RPMI7951 (cell line): ENCODE data around the gene SRSF8. TPM values are rescaled to one million over a fixed set of nuclear protein-coding genes. Genes with fewer than 3 reads are reported as not detected.
A peak's percentile ranks its signal among the peaks of the same experiment; 100 is the strongest.

ENCODE experiments used
- DNase-seq: peaks from one replicate; pipeline ENCODE4 v3.0.0-alpha.2; 2012; ENCODE audit warnings: low read depth
- total RNA-seq: library from RNA; depleted of rRNA; stranded (reverse); fragments of >200 nt; shearing (Covaris generic); gene quantifications from 2 replicates; pipeline ENCODE4 v1.2.3, GENCODE V29; 2014

Gene SRSF8
- total RNA-seq, 1 experiment from 2014 or later: 32.9 TPM

DNA sequence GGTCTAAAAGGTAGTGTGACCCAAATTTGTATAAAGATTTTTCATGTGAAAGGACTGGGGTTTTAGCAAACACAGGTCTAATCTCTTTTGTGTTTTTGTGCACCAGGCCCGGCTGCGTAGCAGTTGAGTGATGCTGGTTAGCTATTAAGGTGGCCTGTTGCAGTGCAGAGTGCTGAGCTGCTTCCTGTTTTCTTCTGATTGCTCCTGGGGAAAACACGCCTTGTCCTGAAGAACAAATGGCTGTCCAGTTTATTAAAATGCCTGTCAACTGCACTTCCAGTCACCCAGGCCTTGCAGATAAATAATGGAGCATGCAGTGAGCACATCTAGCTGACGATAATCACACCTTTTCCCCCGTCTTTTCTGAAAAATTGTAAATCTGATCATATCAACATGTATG, 1.8 kb downstream of the SRSF8 start:
- peak; percentile 94 for DNase-seq

GRCh38 chr11:95070471-95070870, 3.8 kb downstream of the SRSF8 start:
- DNase-seq: no peak

DNA sequence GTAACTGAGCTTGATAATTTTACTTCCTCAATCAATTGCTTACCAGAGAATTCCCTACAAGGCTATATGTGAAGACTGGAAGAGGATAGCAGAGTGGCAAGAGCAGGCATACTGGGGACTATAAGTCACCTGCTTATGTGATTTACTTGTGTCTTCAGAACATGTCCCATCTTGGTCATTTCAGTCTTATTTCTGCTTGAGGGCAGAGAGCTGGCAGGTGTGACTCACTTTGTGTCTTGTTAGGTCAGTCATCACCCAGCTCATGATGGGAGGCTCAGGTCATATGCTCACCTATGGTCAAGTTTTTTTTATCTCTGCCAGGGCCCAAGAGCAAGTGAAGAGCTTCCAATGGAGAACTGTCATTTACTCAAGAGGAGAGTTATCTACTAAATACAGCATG, 6.2 kb downstream of the SRSF8 start:
- no peak for DNase-seq

DNA sequence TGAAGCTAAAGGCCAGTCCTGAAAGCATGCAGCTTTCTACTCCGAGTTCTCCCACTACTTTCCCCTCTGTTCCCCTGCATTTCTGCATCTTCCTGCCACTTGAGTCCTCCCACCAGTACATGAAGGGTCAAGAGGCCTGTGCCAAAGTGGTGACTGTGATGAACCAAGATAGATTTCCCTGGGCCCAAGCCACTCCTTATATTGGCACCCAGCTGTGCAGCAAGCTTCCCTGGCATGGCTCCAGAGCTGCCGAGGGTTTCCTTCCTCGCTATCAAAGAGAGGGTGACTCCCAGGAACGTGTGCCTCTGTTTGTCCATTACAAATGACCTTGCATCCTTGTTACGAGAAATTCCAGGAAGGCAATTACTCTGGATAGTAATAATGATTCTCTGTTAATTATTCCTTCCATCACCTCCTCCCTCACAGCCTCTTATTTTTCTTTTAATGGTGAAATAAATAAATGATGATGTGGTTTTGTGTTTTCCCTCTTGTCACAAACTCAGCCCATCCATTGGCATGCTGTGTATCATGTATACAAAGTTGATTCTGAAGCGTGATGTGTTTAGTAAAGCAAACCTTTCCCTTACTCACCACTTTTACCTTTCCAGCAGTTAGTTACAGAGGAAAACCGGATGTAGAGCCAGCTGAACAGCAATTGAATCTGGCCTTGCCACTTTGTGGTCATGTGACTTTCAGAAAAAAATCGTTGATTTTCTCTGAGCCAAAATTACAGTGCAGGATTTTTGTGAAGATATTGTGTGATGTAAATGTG, 8.3 kb downstream of the SRSF8 start:
- peak; percentile 37 for DNase-seq

DNA sequence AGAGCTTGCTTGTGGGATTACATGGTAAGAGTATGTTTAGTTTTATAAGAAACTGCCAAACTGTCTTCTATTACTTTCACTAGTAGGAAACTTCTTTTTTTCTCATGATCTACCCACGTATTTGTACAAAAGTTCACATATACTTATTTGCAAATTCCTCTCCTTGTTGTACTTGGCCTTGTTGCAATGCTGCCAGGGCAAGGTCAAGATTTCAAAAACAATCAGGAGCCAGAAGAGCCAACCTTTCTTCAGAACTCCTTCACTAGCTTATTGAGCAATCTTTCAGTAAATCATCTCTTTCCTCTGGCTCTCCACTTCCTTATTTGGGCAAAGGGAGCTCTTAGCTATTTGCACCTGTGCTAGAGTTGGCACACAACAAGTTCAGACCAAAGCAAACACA, 9.7 kb downstream of the SRSF8 start:
- DNase-seq: no peak

DNA sequence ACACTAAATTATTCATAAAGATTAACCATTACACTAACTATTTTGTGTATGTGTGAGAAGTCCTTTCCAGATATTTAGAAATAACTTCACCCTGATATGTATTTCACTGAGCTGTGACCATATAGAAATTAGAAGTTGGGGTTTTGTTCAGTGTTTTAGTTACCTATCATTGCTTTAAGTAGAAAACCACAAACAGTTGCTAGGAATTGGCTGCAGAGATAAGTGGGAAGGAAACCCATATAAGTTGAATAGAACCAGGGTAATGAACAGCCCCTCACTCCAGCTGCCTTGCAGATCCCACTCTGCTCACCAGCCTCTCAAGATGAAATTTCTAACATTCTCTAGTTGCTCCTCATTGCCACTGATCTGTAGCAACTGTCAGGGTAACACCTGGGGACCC, 10.3 kb downstream of the SRSF8 start:
- DNase-seq: no peak

GRCh38 chr11:95078526-95078925, 11.8 kb downstream of the SRSF8 start:
- no peak for DNase-seq

- no peak for DNase-seq
Measured at GRCh38 chr11:95081010-95081409, 14.3 kb downstream of the SRSF8 start.

- DNase-seq: no peak
Measured at GRCh38 chr11:95081412-95081811, 14.7 kb downstream of the SRSF8 start.

- DNase-seq: no peak
Measured at GRCh38 chr11:95082576-95083001, 15.9 kb downstream of the SRSF8 start.

- DNase-seq: no peak
Measured at GRCh38 chr11:95084509-95084908, 17.8 kb downstream of the SRSF8 start.

- DNase-seq: no peak
Measured at GRCh38 chr11:95085117-95085816, 18.5 kb downstream of the SRSF8 start.

- no peak for DNase-seq
Measured at GRCh38 chr11:95086151-95086550, 19.4 kb downstream of the SRSF8 start.

DNA sequence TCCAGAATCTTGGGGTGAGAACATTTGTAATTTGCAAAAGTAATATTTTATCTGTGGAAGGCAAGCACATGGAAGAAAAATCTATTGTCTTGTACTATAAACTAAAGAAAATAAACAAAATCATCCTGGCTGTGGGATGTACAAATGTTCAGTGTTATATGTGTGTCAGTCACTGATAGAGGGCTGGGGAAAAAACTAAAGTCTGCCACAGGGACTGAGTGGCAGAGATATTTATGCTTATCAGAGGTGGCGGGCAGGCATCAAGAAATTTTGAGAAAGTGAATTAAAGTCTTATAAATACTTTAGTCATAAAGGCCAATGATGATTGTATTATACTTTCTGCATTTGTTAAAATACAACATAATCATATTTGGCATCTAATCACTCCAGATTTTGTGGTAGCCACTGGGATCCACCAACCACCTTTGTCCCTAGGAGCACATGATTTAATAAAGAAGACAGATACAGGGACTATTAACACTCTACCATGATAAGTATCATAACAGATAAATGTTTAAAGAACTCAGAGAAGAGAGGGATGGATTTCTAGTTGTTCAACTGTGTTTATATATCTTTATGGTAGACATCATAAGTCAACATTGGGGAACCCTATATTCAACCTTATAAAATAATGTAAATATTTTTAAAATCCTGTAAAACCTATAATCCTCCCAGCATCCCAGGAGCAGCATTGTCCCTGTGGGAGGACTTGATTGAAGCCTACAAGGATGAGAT, 20.3 kb downstream of the SRSF8 start:
- no peak for DNase-seq

GRCh38 chr11:95088946-95089619, 22.4 kb downstream of the SRSF8 start:
- DNase-seq: peak; percentile 13

GRCh38 chr11:95089620-95090542, 23.2 kb downstream of the SRSF8 start, which contains the start of gene ENDOD1:
TSS of gene ENDOD1 (plus strand) at chr11:95089846. CDS start at chr11:95089928, 82 bp downstream.
- DNase-seq: peak; percentile 85

GRCh38 chr11:95091663-95092180, 25.0 kb downstream of the SRSF8 start:
- no peak for DNase-seq

DNA sequence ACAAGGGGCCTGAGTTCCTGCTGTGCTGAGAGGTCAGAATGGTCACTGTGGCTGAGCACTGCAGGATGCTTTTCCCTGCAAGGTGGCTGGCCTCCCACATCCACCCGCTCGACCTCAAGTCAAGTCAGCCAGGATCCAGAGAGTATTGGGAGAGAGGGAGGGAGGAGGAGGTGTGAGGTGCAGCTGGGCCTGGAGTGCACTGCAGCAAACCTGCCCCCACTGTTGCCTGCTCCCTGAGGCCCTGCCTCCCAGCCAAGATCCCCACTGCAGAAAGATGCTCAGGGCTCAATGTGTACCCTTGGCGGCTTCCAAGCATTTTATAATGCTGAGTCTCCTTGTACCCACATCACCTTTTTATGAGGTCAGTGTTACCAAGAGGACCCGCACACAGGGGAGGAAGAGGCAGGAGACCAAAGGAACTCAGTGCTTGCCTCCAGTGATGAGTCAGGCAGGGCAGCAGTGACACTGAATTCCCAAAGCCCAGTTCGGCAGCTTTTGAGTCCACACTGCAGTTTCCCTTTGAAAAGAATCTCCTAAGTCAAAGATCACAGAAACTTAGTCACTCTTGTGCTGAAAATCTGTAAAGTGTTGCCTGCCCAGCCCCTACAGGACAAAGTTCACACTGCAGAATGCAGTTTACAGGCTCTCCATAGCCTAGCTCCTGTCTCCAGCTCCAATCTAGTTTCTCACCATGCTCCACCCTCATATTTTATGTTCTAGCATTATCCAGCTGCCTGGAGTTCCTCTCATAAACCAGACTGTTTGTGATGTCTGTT, 26.0 kb downstream of the SRSF8 start:
- peak; percentile 73 for DNase-seq

- no peak for DNase-seq
Measured at GRCh38 chr11:95093548-95093947, 26.8 kb downstream of the SRSF8 start.
